ENCODE results near the gene PTPRD.

The PTPRD gene

DNA sequence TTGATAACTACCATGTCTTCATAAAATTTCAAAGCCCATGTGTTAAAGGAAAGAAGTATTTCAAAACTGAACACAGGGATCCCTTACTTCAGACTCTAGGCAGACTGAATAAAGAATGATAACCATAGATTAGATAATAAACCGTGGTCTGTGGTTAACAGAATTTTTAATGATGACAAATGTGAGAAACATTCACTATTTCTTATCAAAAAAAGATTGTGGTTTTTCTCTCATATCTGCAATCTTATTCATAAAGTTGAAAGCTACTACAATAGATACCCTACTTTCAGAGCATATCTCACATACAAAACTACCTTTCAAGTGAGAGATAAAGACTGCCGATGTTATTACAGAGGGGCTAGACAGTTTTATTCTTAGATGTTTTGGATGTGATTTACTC lies 1996.4 kb downstream of the PTPRD start:
- TF ChIP-seq, protein P1, sequence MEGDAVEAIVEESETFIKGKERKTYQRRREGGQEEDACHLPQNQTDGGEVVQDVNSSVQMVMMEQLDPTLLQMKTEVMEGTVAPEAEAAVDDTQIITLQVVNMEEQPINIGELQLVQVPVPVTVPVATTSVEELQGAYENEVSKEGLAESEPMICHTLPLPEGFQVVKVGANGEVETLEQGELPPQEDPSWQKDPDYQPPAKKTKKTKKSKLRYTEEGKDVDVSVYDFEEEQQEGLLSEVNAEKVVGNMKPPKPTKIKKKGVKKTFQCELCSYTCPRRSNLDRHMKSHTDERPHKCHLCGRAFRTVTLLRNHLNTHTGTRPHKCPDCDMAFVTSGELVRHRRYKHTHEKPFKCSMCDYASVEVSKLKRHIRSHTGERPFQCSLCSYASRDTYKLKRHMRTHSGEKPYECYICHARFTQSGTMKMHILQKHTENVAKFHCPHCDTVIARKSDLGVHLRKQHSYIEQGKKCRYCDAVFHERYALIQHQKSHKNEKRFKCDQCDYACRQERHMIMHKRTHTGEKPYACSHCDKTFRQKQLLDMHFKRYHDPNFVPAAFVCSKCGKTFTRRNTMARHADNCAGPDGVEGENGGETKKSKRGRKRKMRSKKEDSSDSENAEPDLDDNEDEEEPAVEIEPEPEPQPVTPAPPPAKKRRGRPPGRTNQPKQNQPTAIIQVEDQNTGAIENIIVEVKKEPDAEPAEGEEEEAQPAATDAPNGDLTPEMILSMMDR (IDR thresholded peaks at IDR 0.05; ENCODE audit: insufficient read depth, low read depth, low read length, missing control alignments) = no peak
- DNase-seq (ENCODE audit: low read depth) = no peak
- H3K4me3 ChIP-seq (ENCODE audit: low read depth, low read length) = no peak overlapping the region

DNA sequence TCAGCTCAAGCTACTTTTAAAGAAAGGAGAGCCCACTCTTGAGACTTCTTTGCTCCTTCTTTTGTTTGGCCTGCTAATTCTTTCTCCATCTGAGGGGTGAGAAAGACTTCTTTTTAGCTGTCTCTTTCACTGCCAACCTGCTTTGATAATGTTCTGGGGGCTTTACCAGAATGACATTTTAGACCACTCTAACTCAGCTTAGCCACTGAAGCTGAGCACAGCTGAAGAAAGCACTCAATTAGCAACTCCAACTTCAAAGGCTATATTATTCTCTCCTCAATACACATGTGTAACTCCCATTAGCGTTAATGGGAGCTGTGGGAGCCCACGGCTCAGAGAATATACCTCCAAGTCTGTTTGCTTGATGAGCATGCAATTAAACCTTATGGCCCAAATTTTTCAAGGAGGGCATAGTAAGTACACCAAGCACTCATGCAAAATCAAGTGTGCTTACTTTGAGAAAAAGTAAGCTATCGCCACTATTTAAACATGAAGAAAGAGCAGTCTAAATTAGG lies 1997.8 kb downstream of the PTPRD start:
- no peak for DNase-seq (ENCODE audit: low read depth)
- no peak overlapping the region for H3K4me3 ChIP-seq (ENCODE audit: low read depth, low read length)
- TF ChIP-seq, protein P1 (IDR thresholded peaks at IDR 0.05; ENCODE audit: insufficient read depth, low read depth, low read length, missing control alignments) = no peak

DNA sequence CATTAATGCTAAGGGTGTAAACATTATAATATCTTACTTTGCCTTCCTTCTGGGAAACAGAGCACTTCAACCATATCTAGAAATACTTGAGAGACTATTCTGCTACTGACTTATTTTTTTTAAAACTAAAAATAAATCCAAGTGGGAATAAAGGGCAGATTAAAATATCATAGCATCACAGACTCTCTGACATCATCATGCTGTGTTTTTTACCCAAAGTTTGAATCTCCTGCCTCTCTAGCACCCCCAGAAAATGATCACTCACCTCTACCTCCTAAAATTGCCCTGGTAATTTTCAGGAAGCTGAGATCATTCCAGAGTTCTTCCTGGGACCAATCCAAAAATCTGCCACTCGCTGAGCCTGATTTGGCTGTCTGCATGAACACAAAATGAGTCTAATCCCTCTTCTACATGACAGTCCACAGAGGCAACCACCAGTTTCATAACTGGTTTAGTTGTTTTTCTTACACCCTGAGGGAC lies 1999.4 kb downstream of the PTPRD start:
- H3K4me3 ChIP-seq (ENCODE audit: low read depth, low read length) = no peak overlapping the region
- no peak for DNase-seq (ENCODE audit: low read depth)
- TF ChIP-seq, protein P1 (IDR thresholded peaks at IDR 0.05; ENCODE audit: insufficient read depth, low read depth, low read length, missing control alignments) = no peak

DNA sequence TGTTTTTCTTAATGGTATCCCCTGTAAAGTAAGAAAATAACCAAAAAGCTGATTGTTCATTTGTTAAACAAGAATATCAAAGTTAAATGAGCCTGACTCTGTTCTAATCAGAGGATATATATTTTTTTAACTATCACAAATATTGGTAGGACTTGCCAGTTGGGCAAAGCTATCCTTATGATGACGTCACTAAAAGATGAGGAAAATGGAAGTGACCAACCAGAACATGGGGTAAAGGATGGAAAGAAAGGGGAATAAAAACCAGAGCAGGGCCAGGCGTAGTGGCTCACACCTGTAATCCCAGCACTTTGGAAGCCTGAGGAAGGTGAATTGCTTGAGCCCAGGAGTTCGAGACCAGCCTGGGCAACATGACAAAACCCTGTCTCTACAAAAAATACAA lies 2001.6 kb downstream of the PTPRD start:
- no peak for DNase-seq (ENCODE audit: low read depth)
- TF ChIP-seq, protein P1 (IDR thresholded peaks at IDR 0.05; ENCODE audit: insufficient read depth, low read depth, low read length, missing control alignments) = no peak
- no peak overlapping the region for H3K4me3 ChIP-seq (ENCODE audit: low read depth, low read length)

DNA sequence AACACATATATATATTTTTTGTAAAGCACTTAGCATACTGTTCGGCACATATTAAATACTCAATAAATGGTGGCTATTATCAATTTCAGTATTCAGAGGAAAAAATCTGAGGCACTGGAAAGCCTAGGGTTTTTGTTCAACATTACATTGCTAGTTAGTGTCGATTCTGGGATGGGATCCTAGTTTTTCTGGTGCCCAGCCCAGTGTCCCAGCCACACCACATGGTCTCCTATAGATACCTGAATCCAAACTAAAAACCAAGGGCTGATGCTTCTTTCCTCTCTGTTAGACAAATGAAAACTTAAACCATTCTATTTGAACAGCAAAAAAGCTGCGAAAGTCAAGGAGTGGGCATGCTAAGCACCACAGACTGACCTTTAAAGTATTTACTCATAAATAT lies 2002.5 kb downstream of the PTPRD start:
- no peak for DNase-seq (ENCODE audit: low read depth)

DNA sequence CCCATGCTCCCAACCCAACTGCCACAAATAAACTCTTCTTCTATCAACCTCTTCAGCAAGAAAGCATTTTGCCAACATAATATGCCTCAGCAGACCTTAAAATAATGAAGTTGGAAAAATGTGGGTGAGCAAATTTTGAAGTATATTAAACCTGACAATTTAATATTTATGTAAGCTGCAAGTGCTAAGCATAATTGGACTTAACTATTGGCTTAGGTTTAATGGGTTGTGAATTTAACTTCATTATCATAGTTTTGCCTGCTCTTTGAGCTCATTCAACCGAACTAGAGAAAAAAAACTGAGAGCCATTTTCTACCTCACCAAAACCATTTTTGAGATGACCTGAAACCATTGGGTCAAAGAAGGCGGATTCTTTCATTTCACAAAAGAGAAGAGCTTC lies 2007.7 kb downstream of the PTPRD start:
- no peak overlapping the region for H3K4me3 ChIP-seq (ENCODE audit: low read depth, low read length)
- DNase-seq (ENCODE audit: low read depth) = no peak
- TF ChIP-seq, protein P1 (IDR thresholded peaks at IDR 0.05; ENCODE audit: insufficient read depth, low read depth, low read length, missing control alignments) = no peak

More for the DNA sequence above, 2002.5 kb downstream of the PTPRD start:
- TF ChIP-seq, protein P1 (IDR thresholded peaks at IDR 0.05; ENCODE audit: insufficient read depth, low read depth, low read length, missing control alignments) = no peak
- no peak overlapping the region for H3K4me3 ChIP-seq (ENCODE audit: low read depth, low read length)

DNA sequence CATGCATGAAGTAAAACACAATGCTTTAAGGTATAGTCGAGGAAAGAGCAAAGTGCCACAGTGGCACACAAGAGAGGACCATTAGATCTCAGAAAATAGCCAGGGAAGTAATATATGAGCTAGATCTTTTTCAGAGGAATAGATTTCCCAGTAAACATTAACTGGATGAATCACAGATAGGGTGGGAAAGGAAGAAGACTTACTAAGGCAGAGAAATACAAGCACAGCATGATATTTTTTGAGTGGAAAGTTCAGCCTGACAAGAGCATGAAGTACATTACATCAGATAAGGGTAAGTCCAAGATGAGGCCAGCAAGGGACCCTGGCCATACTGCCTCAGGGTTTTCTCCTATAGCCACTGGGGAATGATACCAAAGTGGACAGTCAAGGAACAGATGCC lies 2008.6 kb downstream of the PTPRD start:
- TF ChIP-seq, protein P1 (IDR thresholded peaks at IDR 0.05; ENCODE audit: insufficient read depth, low read depth, low read length, missing control alignments) = no peak
- no peak overlapping the region for H3K4me3 ChIP-seq (ENCODE audit: low read depth, low read length)
- DNase-seq (ENCODE audit: low read depth) = no peak
